Endothelial cell of umbilical vein (primary cell): ENCODE measurements around the gene APOBEC3F.

ENCODE experiments used
- CTCF ChIP-seq, 2 donors: IDR thresholded peaks; 1 replicate in 1 of 2; 2 replicates in 1 of 2; pipeline ENCODE4 v1.5.1; 2011; ENCODE audit warnings: low read length in 2 of 2, mild to moderate bottlenecking in 2 of 2, moderate library complexity in 2 of 2, control low read depth in 1 of 2, inconsistent platforms in 1 of 2, low read depth in 1 of 2; ENCODE audit not compliant: insufficient read depth in 1 of 2; ENCODE audit errors: extremely low read depth in 1 of 2
- JUN ChIP-seq: IDR thresholded peaks from 2 replicates; pipeline ENCODE4 v1.6.1; 2011; ENCODE audit warnings: borderline replicate concordance, low read depth; ENCODE audit not compliant: insufficient read length, insufficient read depth
- POLR2A ChIP-seq: IDR thresholded peaks from 2 replicates; pipeline ENCODE4 v1.6.1; 2012; ENCODE audit warnings: low read depth, mild to moderate bottlenecking, control low read depth, low read length
- POLR2AphosphoS5 ChIP-seq: IDR thresholded peaks from 2 replicates; pipeline ENCODE4 v1.6.1; 2012; ENCODE audit warnings: low read depth, mild to moderate bottlenecking, control low read depth, low read length, moderate library complexity; ENCODE audit not compliant: insufficient read depth
- TF ChIP-seq, protein P1 (sequence below): IDR thresholded peaks from 2 replicates; pipeline ENCODE4 v1.6.1; 2011; ENCODE audit not compliant: insufficient read depth, insufficient read length

- TF ChIP-seq POLR2A (no peak), JUN (no peak), CTCF (IDR thresholded peaks at IDR 0.05; ENCODE audit: extremely low read depth in 1 of 2, insufficient read depth in 1 of 2, low read depth in 1 of 2, low read length in 2 of 2) (no peak), POLR2AphosphoS5 (no peak)
- TF ChIP-seq, protein P1, sequence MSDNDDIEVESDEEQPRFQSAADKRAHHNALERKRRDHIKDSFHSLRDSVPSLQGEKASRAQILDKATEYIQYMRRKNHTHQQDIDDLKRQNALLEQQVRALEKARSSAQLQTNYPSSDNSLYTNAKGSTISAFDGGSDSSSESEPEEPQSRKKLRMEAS, result no peak
Measured at GRCh38 chr22:39078329-39078728, 37.7 kb downstream of the APOBEC3F start.
